Stimulated activated CD4-positive, alpha-beta T cell treated with anti-CD3 and anti-CD28 coated beads, Interleukin-12 subunit alpha, Interleukin-12 subunit beta, amount 100 ng/mL, for 4 hours (primary cell): ENCODE data around the gene PSME3.
"Not testable (repeated sequence)": the region's sequence is repeated elsewhere in the genome, so short reads cannot be mapped to it uniquely, and the experiment has no call there.

Source experiments
- DNase-seq: peaks from one replicate; pipeline ENCODE4 v3.0.0-alpha.2; 2020

The PSME3 gene

DNA sequence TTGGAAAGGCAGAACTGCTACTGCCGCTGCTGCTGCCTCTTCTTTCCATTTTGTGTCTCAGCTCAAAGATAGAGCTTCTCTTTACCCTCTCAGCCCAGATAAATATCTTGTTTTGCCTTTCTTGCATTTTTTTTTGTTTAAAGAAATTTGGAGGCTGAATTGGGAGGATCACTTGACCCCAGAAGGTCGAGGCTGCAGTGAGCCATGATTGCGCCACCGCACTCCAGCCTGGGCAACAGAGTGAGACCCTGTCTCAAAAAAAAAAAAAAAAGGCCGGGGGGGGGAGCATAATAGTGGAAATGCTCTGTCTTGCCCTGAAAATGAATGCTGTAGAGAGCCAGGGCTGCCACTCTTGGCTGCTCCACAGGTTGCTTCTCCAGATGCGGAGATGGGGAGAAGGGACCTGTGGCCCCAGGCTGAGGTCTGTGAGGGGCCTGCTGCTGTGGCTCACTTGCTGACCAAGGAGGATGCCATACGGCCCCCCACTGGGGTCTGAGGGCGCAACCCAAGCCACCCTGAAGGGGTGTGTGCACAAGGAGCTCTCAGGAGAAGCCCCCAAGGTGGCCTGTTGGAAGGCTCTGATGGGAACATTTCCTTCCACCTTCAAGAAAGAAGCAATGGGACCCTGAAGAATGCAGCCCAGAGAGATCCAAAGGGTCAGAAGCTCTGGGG, 45.9 kb downstream of the PSME3 start:
- no peak for DNase-seq

GRCh38 chr17:42879596-42879985, 46.4 kb downstream of the PSME3 start:
- DNase-seq, result no peak

DNA sequence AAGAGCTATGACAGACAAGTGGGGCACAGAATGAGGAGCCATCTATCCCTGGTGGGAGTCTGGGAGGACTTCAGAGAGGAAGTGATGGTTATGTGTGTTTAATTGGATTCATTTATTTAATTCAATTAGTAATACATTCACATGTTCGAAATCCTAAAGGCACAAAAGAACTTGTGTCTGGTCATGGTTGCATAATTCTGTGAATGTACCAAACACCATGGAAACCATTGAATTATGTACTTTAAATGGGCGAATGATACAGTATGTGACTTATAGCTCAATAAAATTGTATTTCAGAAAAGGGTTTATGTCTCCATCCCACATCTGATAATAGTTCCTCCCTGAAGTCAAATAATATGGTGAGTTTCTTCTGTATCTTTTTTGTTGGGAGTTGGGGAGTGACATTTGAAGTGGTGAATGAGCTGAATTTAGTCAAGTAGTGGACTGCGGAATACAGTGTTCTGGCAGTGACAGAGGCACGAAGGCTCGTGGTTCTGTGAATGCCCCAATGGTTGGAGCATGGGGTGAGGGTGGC, 47.6 kb downstream of the PSME3 start:
- DNase-seq, result no peak

GRCh38 chr17:42881706-42882105, 48.5 kb downstream of the PSME3 start:
- not testable (repeated sequence) for DNase-seq

GRCh38 chr17:42882166-42882565, 49.0 kb downstream of the PSME3 start:
- DNase-seq, result no peak

DNA sequence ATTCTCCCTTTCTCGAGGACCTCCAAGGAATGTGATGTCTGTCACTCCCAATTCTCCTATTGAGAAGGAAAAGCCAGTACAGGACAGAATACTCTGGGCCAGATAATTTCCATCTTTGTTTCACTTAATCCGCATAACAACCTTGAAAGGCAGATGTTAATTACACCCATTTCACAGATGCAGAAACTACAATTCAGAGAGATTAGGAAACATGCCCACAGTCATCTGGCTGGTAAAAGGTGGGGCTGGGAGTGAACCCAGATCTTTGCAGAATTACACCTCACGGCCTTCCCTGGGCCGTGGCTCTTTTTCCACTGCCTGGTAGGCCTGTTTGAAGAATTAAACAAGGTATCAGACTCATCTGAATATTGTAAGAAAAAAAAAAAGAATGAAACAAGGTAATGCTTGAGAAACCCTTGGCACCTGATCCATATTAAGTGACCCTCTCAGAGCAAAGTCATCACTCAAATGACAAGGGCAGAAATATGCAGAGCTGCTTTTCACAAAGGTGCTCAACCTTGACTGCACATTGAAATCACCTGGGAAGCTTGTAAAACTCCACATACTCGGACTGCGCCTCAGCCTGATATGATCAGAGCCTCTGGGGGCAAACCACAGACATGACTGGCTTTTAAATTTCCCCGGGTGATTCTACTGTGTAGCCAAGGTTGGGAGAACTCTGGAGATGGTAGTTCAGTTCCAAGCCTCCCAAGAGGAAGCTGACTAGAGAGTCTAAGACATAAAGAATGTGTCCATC, 50.8 kb downstream of the PSME3 start:
- DNase-seq, result no peak

- not testable (repeated sequence) for DNase-seq
Measured at GRCh38 chr17:42885806-42886205, 52.6 kb downstream of the PSME3 start.

DNA sequence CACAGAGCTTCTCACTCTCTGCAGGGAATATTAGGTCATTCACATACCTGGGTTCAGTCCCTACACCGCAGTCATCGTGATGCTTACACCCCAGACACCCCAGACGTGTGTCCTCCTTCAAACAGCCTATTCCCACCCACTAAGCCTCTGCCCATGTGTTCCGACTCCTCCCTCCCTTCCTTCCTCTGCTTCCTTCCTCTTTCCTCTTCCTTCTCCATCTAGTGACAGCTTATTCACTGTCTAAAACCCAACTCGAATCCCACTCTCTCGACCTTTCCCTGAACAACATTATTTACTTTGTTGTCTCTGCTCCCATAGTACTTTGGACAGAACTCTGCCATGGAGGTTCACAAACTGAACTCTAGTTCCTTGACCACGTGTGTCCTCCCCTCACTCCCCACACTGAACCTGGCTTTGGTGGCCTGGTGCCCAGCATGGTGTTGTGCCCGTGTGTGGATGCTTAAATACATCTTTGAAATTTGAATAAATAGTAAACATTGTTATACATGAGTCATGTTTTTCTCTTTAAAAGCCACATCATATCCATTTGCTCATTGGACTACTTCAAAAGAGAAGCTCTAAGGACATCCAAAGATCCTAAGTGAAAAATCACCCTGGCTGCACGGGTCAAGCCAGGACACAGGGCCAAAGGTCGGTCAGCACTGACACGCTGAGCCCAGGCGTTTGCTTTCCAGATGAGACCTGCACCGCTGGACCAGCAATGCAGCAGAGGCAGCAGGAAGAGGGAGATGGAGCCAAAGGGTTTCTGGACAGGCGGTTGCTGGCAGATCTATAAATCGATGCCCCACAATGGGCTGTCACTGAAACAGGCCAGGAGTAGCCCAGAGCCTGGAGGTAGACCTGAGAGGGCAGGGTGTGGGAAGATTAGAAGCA, 53.3 kb downstream of the PSME3 start:
- DNase-seq, result no peak

DNA sequence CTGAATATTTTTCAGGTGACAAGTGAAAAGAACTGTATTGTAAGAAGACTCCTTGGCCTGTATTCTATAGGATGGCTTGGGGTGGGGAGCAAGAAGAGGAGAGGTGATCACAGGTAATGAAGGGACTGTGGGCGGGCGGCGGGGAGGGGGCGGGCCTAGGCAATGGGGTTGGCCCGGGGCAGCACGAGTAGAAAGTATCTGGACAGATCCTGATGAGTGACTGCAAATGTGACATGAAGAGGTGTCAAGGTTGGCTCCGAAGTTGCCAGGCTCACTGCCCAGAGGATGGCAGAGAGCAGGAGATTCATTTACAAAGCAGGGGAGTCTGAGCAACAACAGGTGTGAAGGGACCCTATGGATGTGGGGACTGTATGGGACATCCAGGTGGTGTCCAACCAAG, 56.6 kb downstream of the PSME3 start:
- DNase-seq, result no peak

GRCh38 chr17:42891539-42892152, 58.4 kb downstream of the PSME3 start:
- no peak for DNase-seq

- DNase-seq, result no peak
Measured at GRCh38 chr17:42893359-42893758, 60.2 kb downstream of the PSME3 start.
